K562 (cell line): ENCODE measurements around the gene INTS1.

ENCODE experiments used
- CTCF ChIP-seq, 3 experiments: IDR thresholded peaks in 2 of 3; conservative IDR thresholded peaks in 1 of 3; 2 replicates each; pipeline ENCODE4 v1.5.1; 2011 to 2012; ENCODE audit warnings: low read length in 3 of 3, mild to moderate bottlenecking in 3 of 3, control low read depth in 2 of 3, improper control_type of control experiment in 1 of 3, inconsistent platforms in 1 of 3, low read depth in 1 of 3, mixed read lengths in 1 of 3, moderate library complexity in 1 of 3; ENCODE audit not compliant: insufficient read depth in 2 of 3
- E2F1 ChIP-seq: sonication (generic); formaldehyde crosslinking; IDR thresholded peaks from 2 replicates; pipeline ENCODE4 v1.8.1; 2023; ENCODE audit warnings: mild to moderate bottlenecking, missing genetic modification reagents, moderate library complexity
- FOXM1 ChIP-seq, 2 experiments: fragments of 450-650 bp in 1 of 2; sonication (generic) in 1 of 2; formaldehyde crosslinking in 1 of 2; IDR thresholded peaks; 2 replicates each; pipeline versions ENCODE4 v1.6.1 to v1.9.0; 2017 to 2022; ENCODE audit warnings: low read depth in 2 of 2, mild to moderate bottlenecking in 2 of 2, missing genetic modification reagents in 1 of 2, moderate library complexity in 1 of 2
- GTF3C2 ChIP-seq: IDR thresholded peaks from 3 replicates; pipeline ENCODE4 v1.6.1; 2011; ENCODE audit warnings: borderline replicate concordance, mild to moderate bottlenecking, moderate library complexity; ENCODE audit not compliant: insufficient read length; ENCODE audit errors: extremely low read depth
- IRF9 ChIP-seq: fragments of 450-650 bp; IDR thresholded peaks from 2 replicates; pipeline ENCODE4 v1.6.1; 2016; ENCODE audit warnings: missing biosample characterization, missing genetic modification characterization
- MLX ChIP-seq, 2 experiments: fragments of 450-650 bp in 1 of 2; sonication (generic) in 1 of 2; formaldehyde crosslinking; conservative IDR thresholded peaks; 2 replicates each; pipeline versions ENCODE4 v1.4.0 to v1.8.1; 2020 to 2022; ENCODE audit warnings: mild to moderate bottlenecking in 1 of 2, missing genetic modification reagents in 1 of 2
- NFIX ChIP-seq: fragments of 250-450 bp; sonication (Bioruptor Pico); IDR thresholded peaks from 2 replicates; pipeline ENCODE4 v1.4.0; 2020; ENCODE audit warnings: low read depth, mild to moderate bottlenecking, moderate library complexity
- NFXL1 ChIP-seq: fragments of 450-650 bp; formaldehyde crosslinking; IDR thresholded peaks from 2 replicates; pipeline ENCODE4 v1.4.0; 2021; ENCODE audit warnings: mild to moderate bottlenecking
- POLR2AphosphoS5 ChIP-seq: IDR thresholded peaks from 2 replicates; pipeline ENCODE4 v1.6.1; 2011; ENCODE audit warnings: mild to moderate bottlenecking, low read depth, low read length, moderate library complexity; ENCODE audit not compliant: control insufficient read depth, insufficient read depth
- RBFOX2 ChIP-seq: fragments of 200-400 bp; formaldehyde crosslinking; IDR thresholded peaks from 2 replicates; pipeline ENCODE4 v1.6.1; 2017; ENCODE audit warnings: low read depth, mild to moderate bottlenecking, low read length, moderate library complexity
- TOE1 ChIP-seq, 2 experiments: fragments of 450-650 bp in 1 of 2; sonication (generic) in 1 of 2; formaldehyde crosslinking in 1 of 2; IDR thresholded peaks; 2 replicates each; pipeline versions ENCODE4 v1.7.1 to v1.8.0; 2016 to 2022; ENCODE audit warnings: borderline replicate concordance in 2 of 2, mild to moderate bottlenecking in 2 of 2, antibody characterized with exemption in 1 of 2, inconsistent platforms in 1 of 2, low read depth in 1 of 2, missing genetic modification reagents in 1 of 2, moderate library complexity in 1 of 2

GRCh38 chr7:1547777-1548437 is 43.7 kb upstream of the INTS1 start:
- no peak for TF ChIP-seq FOXM1 (IDR thresholded peaks at IDR 0.05; ENCODE audit: low read depth)
- no peak for TF ChIP-seq FOXM1 (CRISPR knock-in tag; IDR thresholded peaks at IDR 0.05; ENCODE audit: low read depth)
- TF ChIP-seq POLR2AphosphoS5 = no peak
- no peak for TF ChIP-seq CTCF (IDR thresholded peaks at IDR 0.05 in 2 of 3, conservative IDR thresholded peaks at IDR 0.05 in 1 of 3; ENCODE audit: insufficient read depth in 2 of 3, low read depth in 1 of 3, low read length in 3 of 3)
- TF ChIP-seq TOE1 (IDR thresholded peaks at IDR 0.05; ENCODE audit: borderline replicate concordance) = no peak
- TF ChIP-seq TOE1 (CRISPR knock-in tag; IDR thresholded peaks at IDR 0.05; ENCODE audit: borderline replicate concordance, low read depth) = no peak
- TF ChIP-seq MLX (CRISPR knock-in tag; conservative IDR thresholded peaks at IDR 0.05) = no peak
- no peak for TF ChIP-seq RBFOX2
- no peak for TF ChIP-seq E2F1
- no peak for TF ChIP-seq NFXL1 (CRISPR knock-in tag)
- no peak for TF ChIP-seq IRF9 (tag)
- TF ChIP-seq NFIX (CRISPR knock-in tag) = no peak
- TF ChIP-seq GTF3C2 = no peak
